ENCODE data around the gene QRFPR.

The QRFPR gene

DNA sequence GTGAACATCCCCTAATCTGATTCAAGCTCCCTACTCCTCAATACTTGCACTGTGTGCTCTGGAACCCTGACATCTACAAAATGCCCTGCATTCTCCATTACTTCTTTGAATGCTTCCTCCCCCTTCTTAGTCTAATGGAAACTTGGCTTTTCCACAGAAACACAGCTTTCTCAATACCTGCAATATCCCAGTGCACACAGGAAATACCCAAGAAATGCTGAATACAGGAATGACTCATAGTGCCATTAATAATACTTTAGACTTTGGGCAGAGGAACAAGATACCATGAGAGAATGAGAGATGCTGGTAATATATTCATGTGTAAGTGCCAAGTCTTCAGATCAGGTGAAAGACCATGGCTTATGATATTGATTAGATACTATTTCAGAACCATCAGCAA, 5.6 kb downstream of the QRFPR start:
- no peak for DNase-seq
- CTCF ChIA-PET = no interaction called here
- H3K9me3 ChIP-seq (ENCODE audit: control extremely low read depth in 1 of 5, control insufficient read depth in 4 of 5, insufficient read depth in 2 of 5, low read depth in 1 of 5, low read length in 4 of 5) = no peaks in the 10 kb centered on the region
- H3K36me3 ChIP-seq (ENCODE audit: control insufficient read depth in 4 of 4, insufficient read depth in 4 of 4, low read length in 3 of 4) = no peaks in the 10 kb centered on the region
- no peak overlapping the region for H3K27ac ChIP-seq (ENCODE audit: insufficient read depth in 1 of 2, low read depth in 1 of 2, low read length in 2 of 2, poor library complexity in 1 of 2, severe bottlenecking in 2 of 2)
- peaks cover 0 to 8% (median 3%) of the 10 kb centered on the region in 4 experiments for H3K4me1 ChIP-seq (ENCODE audit: control extremely low read depth in 1 of 4, control insufficient read depth in 4 of 4, insufficient read depth in 4 of 4, low read length in 3 of 4)
- POLR2A ChIA-PET = no interaction called here
- H3K4me3 ChIP-seq (ENCODE audit: control insufficient read depth in 1 of 7, extremely low read depth in 1 of 7, insufficient read depth in 4 of 7, low read depth in 2 of 7, low read length in 6 of 7) = no peak overlapping the region
- peaks cover 7 to 53% (median 27%) of the 10 kb centered on the region in 5 experiments for H3K27me3 ChIP-seq (replicated peaks in 2 of 5; ENCODE audit: control insufficient read depth in 4 of 5, insufficient read depth in 5 of 5, low read length in 4 of 5)

DNA sequence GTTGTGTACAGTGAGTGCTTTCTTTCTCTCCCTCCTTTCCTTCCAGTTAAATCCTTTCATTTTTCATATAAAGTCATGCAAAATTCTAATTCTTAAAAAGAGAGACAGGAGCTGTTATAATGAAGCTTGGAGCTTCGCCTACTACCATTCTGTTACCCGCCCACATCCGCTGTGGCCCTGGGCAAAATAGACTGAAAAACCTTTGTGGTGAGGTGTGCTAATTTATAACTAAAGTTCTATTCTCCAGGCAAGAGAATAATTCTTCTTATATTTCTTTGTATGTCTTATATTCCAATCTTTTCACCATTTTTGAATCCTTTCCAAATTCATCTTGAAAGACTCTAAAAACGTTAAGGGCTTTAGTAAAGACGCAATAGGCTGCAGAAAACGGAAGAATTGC, 7.0 kb downstream of the QRFPR start:
- POLR2A ChIA-PET = no interaction called here

DNA sequence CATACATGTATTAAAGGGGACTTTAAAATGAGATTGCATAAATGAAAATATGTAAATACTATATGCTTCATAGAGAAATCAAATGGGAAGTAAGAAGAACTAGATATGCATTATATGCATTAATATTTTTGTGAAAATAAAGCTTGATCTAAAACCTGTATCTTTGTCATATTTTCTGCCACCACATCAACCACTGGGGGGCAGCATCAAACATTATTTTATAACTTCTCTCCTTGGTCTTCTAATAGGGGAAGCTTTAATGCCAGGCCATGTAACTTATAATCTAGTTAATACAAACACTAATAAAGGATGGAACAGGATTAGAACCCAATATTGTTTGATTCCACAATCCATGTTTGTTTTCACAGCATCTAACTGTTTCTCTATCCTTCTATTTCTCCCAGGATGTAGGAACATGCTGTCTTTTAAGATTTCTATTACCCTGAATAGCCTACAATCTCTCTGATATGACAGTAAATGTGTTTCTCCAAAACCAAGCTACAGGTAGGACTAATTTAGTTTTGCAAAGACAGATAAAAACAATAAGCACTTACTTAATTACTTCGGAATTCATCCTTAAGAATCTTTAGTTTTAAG, 10.0 kb downstream of the QRFPR start:
- no peak overlapping the region for H3K27ac ChIP-seq (ENCODE audit: insufficient read depth in 1 of 2, low read depth in 1 of 2, low read length in 2 of 2, poor library complexity in 1 of 2, severe bottlenecking in 2 of 2)
- ChIA-PET CTCF (interaction anchor here (0.9 to 3.0 kb wide), 17 partner anchors 9 to 366 kb away, joined by 3 to 17 read pairs (median 4); no protein-coding TSS in a partner anchor), POLR2A (no interaction called here)
- H3K4me3 ChIP-seq (ENCODE audit: control insufficient read depth in 1 of 7, extremely low read depth in 1 of 7, insufficient read depth in 4 of 7, low read depth in 2 of 7, low read length in 6 of 7) = no peak overlapping the region
- no peaks in the 10 kb centered on the region for H3K4me1 ChIP-seq (ENCODE audit: control extremely low read depth in 1 of 4, control insufficient read depth in 4 of 4, insufficient read depth in 4 of 4, low read length in 3 of 4)
- WGBS (ENCODE audit: insufficient coverage) = no CpG with 5 or more reads among the region's 1 CpG
- H3K9me3 ChIP-seq (ENCODE audit: control extremely low read depth in 1 of 5, control insufficient read depth in 4 of 5, insufficient read depth in 2 of 5, low read depth in 1 of 5, low read length in 4 of 5) = no peaks in the 10 kb centered on the region
- peaks cover 0 to 13% (median 7%) of the 10 kb centered on the region in 5 experiments for H3K27me3 ChIP-seq (replicated peaks in 2 of 5; ENCODE audit: control insufficient read depth in 4 of 5, insufficient read depth in 5 of 5, low read length in 4 of 5)
- no peaks in the 10 kb centered on the region for H3K36me3 ChIP-seq (ENCODE audit: control insufficient read depth in 4 of 4, insufficient read depth in 4 of 4, low read length in 3 of 4)
- DNase-seq = peak; percentile 32 to 75 (median 66)

More for the DNA sequence above, 7.0 kb downstream of the QRFPR start:
- no peak overlapping the region for H3K27ac ChIP-seq (ENCODE audit: insufficient read depth in 1 of 2, low read depth in 1 of 2, low read length in 2 of 2, poor library complexity in 1 of 2, severe bottlenecking in 2 of 2)
- H3K9me3 ChIP-seq (ENCODE audit: control extremely low read depth in 1 of 5, control insufficient read depth in 4 of 5, insufficient read depth in 2 of 5, low read depth in 1 of 5, low read length in 4 of 5) = no peaks in the 10 kb centered on the region
- 100% methylated on average over 1 of the region's 6 CpGs for WGBS (ENCODE audit: insufficient coverage)
- no peaks in the 10 kb centered on the region for H3K36me3 ChIP-seq (ENCODE audit: control insufficient read depth in 4 of 4, insufficient read depth in 4 of 4, low read length in 3 of 4)
- H3K27me3 ChIP-seq (replicated peaks in 2 of 5; ENCODE audit: control insufficient read depth in 4 of 5, insufficient read depth in 5 of 5, low read length in 4 of 5) = peaks cover 4 to 38% (median 15%) of the 10 kb centered on the region in 5 experiments
- DNase-seq = no peak
- CTCF ChIA-PET = no interaction called here
- H3K4me3 ChIP-seq (ENCODE audit: control insufficient read depth in 1 of 7, extremely low read depth in 1 of 7, insufficient read depth in 4 of 7, low read depth in 2 of 7, low read length in 6 of 7) = no peak overlapping the region
- H3K4me1 ChIP-seq (ENCODE audit: control extremely low read depth in 1 of 4, control insufficient read depth in 4 of 4, insufficient read depth in 4 of 4, low read length in 3 of 4) = no peaks in the 10 kb centered on the region

DNA sequence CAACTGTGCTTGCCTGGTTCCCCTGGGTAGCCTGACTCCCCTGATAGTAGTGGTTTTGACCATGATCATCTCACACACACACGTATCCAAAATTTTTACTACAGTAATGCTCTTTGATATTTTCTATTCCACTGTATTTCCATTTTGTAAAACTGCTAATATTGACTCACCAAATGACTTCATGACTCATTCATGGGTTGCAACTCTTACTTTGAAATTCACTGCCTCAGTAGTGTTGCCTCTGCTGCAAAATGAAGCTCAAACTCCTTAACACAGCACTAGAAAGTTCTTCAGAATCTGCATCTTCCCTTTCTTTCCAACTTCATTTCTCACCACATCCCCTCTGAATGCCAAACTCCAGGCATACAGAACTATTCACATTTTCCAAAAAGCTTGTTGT, 20.3 kb downstream of the QRFPR start:
- Histone ChIP-seq H3K27ac (ENCODE audit: insufficient read depth in 1 of 2, low read depth in 1 of 2, low read length in 2 of 2, poor library complexity in 1 of 2, severe bottlenecking in 2 of 2) (no peak overlapping the region), H3K9me3 (ENCODE audit: control extremely low read depth in 1 of 5, control insufficient read depth in 4 of 5, insufficient read depth in 2 of 5, low read depth in 1 of 5, low read length in 4 of 5) (no peaks in the 10 kb centered on the region), H3K4me3 (ENCODE audit: control insufficient read depth in 1 of 7, extremely low read depth in 1 of 7, insufficient read depth in 4 of 7, low read depth in 2 of 7, low read length in 6 of 7) (no peak overlapping the region), H3K36me3 (ENCODE audit: control insufficient read depth in 4 of 4, insufficient read depth in 4 of 4, low read length in 3 of 4) (no peaks in the 10 kb centered on the region), H3K4me1 (ENCODE audit: control extremely low read depth in 1 of 4, control insufficient read depth in 4 of 4, insufficient read depth in 4 of 4, low read length in 3 of 4) (no peaks in the 10 kb centered on the region), H3K27me3 (replicated peaks in 2 of 5; ENCODE audit: control insufficient read depth in 4 of 5, insufficient read depth in 5 of 5, low read length in 4 of 5) (peaks cover 0 to 16% (median 3%) of the 10 kb centered on the region in 5 experiments)
- CTCF ChIA-PET = interaction anchor here (2.1 kb wide), 1 partner anchor 10 kb away, joined by 10 read pairs; no protein-coding TSS in a partner anchor
- POLR2A ChIA-PET = no interaction called here
- DNase-seq = no peak
- 100% methylated on average over 1 of the region's 1 CpG for whole genome bisulfite sequencing (ENCODE audit: insufficient coverage)

DNA sequence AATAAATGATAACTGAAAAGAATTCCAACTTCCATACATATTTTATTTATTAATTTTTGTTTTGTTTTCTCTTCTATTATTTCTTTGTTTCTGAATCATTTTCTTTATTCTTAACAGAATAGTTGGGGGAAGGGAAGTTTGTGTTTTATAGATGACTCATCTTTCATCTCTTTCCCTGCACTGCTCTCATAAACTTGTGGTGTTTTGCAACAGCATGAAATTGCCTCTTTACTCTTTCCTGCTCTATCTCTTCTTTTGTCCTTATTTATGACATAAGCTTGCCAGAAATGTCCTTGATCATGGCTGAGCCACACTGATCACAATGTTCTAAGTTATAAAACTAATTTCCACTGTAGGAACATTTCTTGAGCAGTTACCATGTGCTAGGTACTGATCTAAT, 22.3 kb downstream of the QRFPR start:
- peak in 2 of 3 donors; percentile 30 to 44 for DNase-seq
- Histone ChIP-seq H3K36me3 (ENCODE audit: control insufficient read depth in 4 of 4, insufficient read depth in 4 of 4, low read length in 3 of 4) (no peaks in the 10 kb centered on the region), H3K27me3 (replicated peaks in 2 of 5; ENCODE audit: control insufficient read depth in 4 of 5, insufficient read depth in 5 of 5, low read length in 4 of 5) (peaks cover 0 to 16% (median 3%) of the 10 kb centered on the region in 5 experiments), H3K4me1 (ENCODE audit: control extremely low read depth in 1 of 4, control insufficient read depth in 4 of 4, insufficient read depth in 4 of 4, low read length in 3 of 4) (peaks cover 0 to 1% (median 0%) of the 10 kb centered on the region in 4 experiments), H3K4me3 (ENCODE audit: control insufficient read depth in 1 of 7, extremely low read depth in 1 of 7, insufficient read depth in 4 of 7, low read depth in 2 of 7, low read length in 6 of 7) (no peak overlapping the region), H3K27ac (ENCODE audit: insufficient read depth in 1 of 2, low read depth in 1 of 2, low read length in 2 of 2, poor library complexity in 1 of 2, severe bottlenecking in 2 of 2) (no peak overlapping the region), H3K9me3 (ENCODE audit: control extremely low read depth in 1 of 5, control insufficient read depth in 4 of 5, insufficient read depth in 2 of 5, low read depth in 1 of 5, low read length in 4 of 5) (peaks cover 0 to 8% (median 2%) of the 10 kb centered on the region in 5 experiments)
- ChIA-PET POLR2A (no interaction called here), CTCF (no interaction called here)

DNA sequence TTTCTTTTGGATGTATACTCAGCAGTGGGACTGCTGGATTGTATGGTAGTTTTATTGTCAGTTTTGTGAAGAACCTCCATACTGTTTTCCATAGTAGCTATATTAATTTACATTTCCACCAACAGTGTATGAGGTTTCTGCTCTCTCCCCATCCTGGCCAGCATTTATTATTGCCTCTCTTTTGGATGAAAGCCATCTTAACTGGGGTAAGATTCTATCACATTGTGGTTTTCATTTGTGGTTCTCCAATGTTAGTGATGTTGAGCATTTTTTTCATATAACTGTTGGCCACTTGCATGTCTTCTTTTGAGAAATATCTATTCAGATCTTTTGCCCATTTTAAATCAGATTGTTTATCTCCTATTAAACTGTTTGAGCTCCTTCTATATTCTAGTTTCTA, 27.6 kb downstream of the QRFPR start:
- Histone ChIP-seq H3K4me1 (ENCODE audit: control extremely low read depth in 1 of 4, control insufficient read depth in 4 of 4, insufficient read depth in 4 of 4, low read length in 3 of 4) (peaks cover 0 to 2% (median 0%) of the 10 kb centered on the region in 4 experiments), H3K9me3 (ENCODE audit: control extremely low read depth in 1 of 5, control insufficient read depth in 4 of 5, insufficient read depth in 2 of 5, low read depth in 1 of 5, low read length in 4 of 5) (peaks cover 0 to 8% (median 2%) of the 10 kb centered on the region in 5 experiments), H3K36me3 (ENCODE audit: control insufficient read depth in 4 of 4, insufficient read depth in 4 of 4, low read length in 3 of 4) (no peaks in the 10 kb centered on the region), H3K27me3 (replicated peaks in 2 of 5; ENCODE audit: control insufficient read depth in 4 of 5, insufficient read depth in 5 of 5, low read length in 4 of 5) (peaks cover 0 to 29% (median 9%) of the 10 kb centered on the region in 5 experiments), H3K27ac (ENCODE audit: insufficient read depth in 1 of 2, low read depth in 1 of 2, low read length in 2 of 2, poor library complexity in 1 of 2, severe bottlenecking in 2 of 2) (no peak overlapping the region), H3K4me3 (ENCODE audit: control insufficient read depth in 1 of 7, extremely low read depth in 1 of 7, insufficient read depth in 4 of 7, low read depth in 2 of 7, low read length in 6 of 7) (no peak overlapping the region)
- DNase-seq = peak; percentile 26 to 70 (median 68)
- POLR2A ChIA-PET = no interaction called here
- CTCF ChIA-PET = no interaction called here

DNA sequence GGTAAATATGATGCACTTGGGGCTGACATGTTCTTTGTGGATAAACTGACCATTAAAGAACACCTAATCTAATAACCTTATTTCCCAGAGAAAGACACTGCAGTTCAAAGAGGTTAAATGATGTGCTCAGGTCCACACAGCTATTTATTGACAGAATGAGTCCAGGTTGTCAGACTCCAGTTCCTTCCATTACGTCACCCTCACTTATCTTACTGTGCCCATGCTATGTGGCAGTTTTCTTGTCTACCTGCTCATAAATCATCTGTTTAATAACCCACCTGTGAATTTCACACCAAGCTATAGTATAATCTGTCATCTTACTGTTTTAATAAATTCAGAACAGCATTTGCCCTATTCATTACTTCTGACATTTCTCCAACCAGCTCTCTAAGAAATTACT, 36.7 kb downstream of the QRFPR start:
- Histone ChIP-seq H3K4me1 (ENCODE audit: control extremely low read depth in 1 of 4, control insufficient read depth in 4 of 4, insufficient read depth in 4 of 4, low read length in 3 of 4) (no peaks in the 10 kb centered on the region), H3K36me3 (ENCODE audit: control insufficient read depth in 4 of 4, insufficient read depth in 4 of 4, low read length in 3 of 4) (no peaks in the 10 kb centered on the region), H3K4me3 (ENCODE audit: control insufficient read depth in 1 of 7, extremely low read depth in 1 of 7, insufficient read depth in 4 of 7, low read depth in 2 of 7, low read length in 6 of 7) (no peak overlapping the region), H3K27me3 (replicated peaks in 2 of 5; ENCODE audit: control insufficient read depth in 4 of 5, insufficient read depth in 5 of 5, low read length in 4 of 5) (peaks cover 0 to 5% (median 3%) of the 10 kb centered on the region in 5 experiments), H3K9me3 (ENCODE audit: control extremely low read depth in 1 of 5, control insufficient read depth in 4 of 5, insufficient read depth in 2 of 5, low read depth in 1 of 5, low read length in 4 of 5) (no peaks in the 10 kb centered on the region), H3K27ac (ENCODE audit: insufficient read depth in 1 of 2, low read depth in 1 of 2, low read length in 2 of 2, poor library complexity in 1 of 2, severe bottlenecking in 2 of 2) (no peak overlapping the region)
- 20% methylated on average over 1 of the region's 1 CpG for WGBS (ENCODE audit: insufficient coverage)
- ChIA-PET POLR2A (no interaction called here), CTCF (no interaction called here)
- no peak for DNase-seq

Data from common myeloid progenitor, CD34-positive (primary cell).